Measurements from ENCODE around the gene MMP7. TPM values are rescaled to one million over a fixed set of nuclear protein-coding genes. Genes with fewer than 3 reads are reported as not detected.

Gene MMP7
- total RNA-seq, 2 experiments from 2014 or later = not detected

- no peaks in the 10 kb centered on the region for H3K27me3 Mint-ChIP-seq
- intact Hi-C loops (cut with DNase I, micrococcal nuclease) = no loop called here
- peak overlapping the region; percentile 18 for H3K27ac Mint-ChIP-seq
- no peaks in the 10 kb centered on the region for H3K36me3 Mint-ChIP-seq (ENCODE audit: low read depth)
- no peak for ATAC-seq
- DNase-seq = no peak
- H3K4me3 Mint-ChIP-seq = no peak overlapping the region
- POLR2A ChIA-PET = no interaction called here
- H3K4me1 Mint-ChIP-seq = peaks cover 37% of the 10 kb centered on the region
- H3K9me3 Mint-ChIP-seq (ENCODE audit: low read depth) = no peaks in the 10 kb centered on the region
- CTCF ChIA-PET = interaction anchor here (0.7 to 3.9 kb wide), 3 partner anchors 88 to 148 kb away, joined by 3 to 16 read pairs (median 4); no protein-coding TSS in a partner anchor
Measured at GRCh38 chr11:102479733-102480132, 50.8 kb downstream of the MMP7 start.

DNA sequence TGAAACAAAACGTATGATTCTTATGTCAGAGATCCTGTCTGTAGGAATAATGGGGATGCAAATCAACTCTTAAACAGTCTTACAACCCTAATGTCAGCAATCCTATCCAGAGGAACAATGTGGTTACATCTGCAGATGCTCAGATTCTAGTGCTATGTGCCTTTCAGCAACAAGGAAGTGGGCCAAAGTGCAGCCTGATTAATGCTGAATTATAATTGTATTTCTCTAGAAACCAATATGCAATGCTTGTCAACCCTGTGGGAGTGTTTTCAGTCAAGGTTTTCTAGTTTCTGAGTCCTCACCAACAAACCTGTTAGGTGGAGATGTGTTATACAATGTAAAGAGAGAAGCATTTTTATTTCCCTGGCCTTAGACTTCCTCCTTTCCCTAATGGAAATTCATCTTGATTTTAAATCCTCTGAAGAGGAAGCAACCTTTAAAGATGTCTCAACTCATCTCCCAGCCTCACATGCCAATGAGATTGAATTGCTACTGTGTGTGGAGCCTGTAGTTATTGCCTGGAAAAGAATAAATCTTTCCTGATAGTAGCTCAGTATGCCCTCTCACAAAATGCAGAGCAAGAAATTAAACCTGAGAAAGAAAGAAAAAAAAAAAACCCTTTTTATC lies 51.8 kb downstream of the MMP7 start:
- no peak for ATAC-seq
- ChIA-PET POLR2A (no interaction called here), CTCF (interaction anchor here (3.9 kb wide), 1 partner anchor 87 kb away, joined by 16 read pairs; no protein-coding TSS in a partner anchor)
- Mint-ChIP-seq H3K27ac (no peak overlapping the region), H3K9me3 (ENCODE audit: low read depth) (no peaks in the 10 kb centered on the region), H3K36me3 (ENCODE audit: low read depth) (no peaks in the 10 kb centered on the region), H3K27me3 (no peaks in the 10 kb centered on the region), H3K4me3 (no peak overlapping the region), H3K4me1 (peaks cover 46% of the 10 kb centered on the region)
- no peak for DNase-seq
- intact Hi-C loops (cut with DNase I, micrococcal nuclease) = no loop called here

DNA sequence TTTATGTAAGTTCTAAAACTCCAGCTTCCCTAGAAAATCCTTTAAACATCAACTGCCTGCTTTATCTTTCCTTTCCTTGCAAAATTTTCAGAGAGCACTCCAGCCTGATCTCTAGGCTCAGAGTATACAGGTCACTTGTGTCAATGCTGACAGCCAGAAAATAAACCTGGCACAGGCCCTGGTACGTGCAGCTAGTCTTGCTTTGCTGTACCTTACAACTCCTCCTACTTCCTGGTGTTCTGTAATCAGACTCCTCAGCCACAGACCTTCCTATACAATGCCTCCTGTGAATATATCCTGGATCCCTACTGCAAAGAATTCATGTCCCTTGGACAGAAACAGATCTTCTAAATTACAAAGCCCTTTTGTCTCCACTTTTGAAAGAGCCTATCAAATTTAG lies 53.7 kb downstream of the MMP7 start:
- ChIA-PET POLR2A (no interaction called here), CTCF (interaction anchor here (1.0 to 2.7 kb wide), 13 partner anchors 8 to 190 kb away, joined by 3 to 16 read pairs (median 6); no protein-coding TSS in a partner anchor)
- DNase-seq = peak; percentile 74
- Mint-ChIP-seq H3K36me3 (ENCODE audit: low read depth) (no peaks in the 10 kb centered on the region), H3K27me3 (no peaks in the 10 kb centered on the region), H3K27ac (peak overlapping the region; percentile 81), H3K4me1 (peaks cover 64% of the 10 kb centered on the region), H3K9me3 (ENCODE audit: low read depth) (no peaks in the 10 kb centered on the region), H3K4me3 (peak overlapping the region; percentile 1)
- intact Hi-C loops (cut with DNase I, micrococcal nuclease) = no loop called here
- peak; percentile 86 for ATAC-seq

GRCh38 chr11:102476069-102476468 lies 54.5 kb downstream of the MMP7 start:
- no peaks in the 10 kb centered on the region for H3K36me3 Mint-ChIP-seq (ENCODE audit: low read depth)
- intact Hi-C loops (cut with DNase I, micrococcal nuclease) = no loop called here
- POLR2A ChIA-PET = interaction anchor here (0.8 to 1.1 kb wide), 2 partner anchors 12 to 18 kb away, joined by 4 read pairs; no protein-coding TSS in a partner anchor
- H3K27me3 Mint-ChIP-seq = no peaks in the 10 kb centered on the region
- H3K9me3 Mint-ChIP-seq (ENCODE audit: low read depth) = no peaks in the 10 kb centered on the region
- DNase-seq (no peak), ATAC-seq (peak; percentile 54)
- H3K4me3 Mint-ChIP-seq = no peak overlapping the region
- peaks cover 72% of the 10 kb centered on the region for H3K4me1 Mint-ChIP-seq
- peak overlapping the region; percentile 81 for H3K27ac Mint-ChIP-seq
- CTCF ChIA-PET = interaction anchor here (0.7 to 2.7 kb wide), 15 partner anchors 9 to 190 kb away, joined by 3 to 16 read pairs (median 6); no protein-coding TSS in a partner anchor

- peak; percentile 11 for ATAC-seq
- ChIA-PET CTCF (interaction anchor here (0.6 to 1.3 kb wide), 2 partner anchors 51 to 123 kb away, joined by 3 read pairs; no protein-coding TSS in a partner anchor), POLR2A (no interaction called here)
- Mint-ChIP-seq H3K36me3 (ENCODE audit: low read depth) (no peaks in the 10 kb centered on the region), H3K27me3 (no peaks in the 10 kb centered on the region), H3K27ac (peak overlapping the region; percentile 71), H3K9me3 (ENCODE audit: low read depth) (no peaks in the 10 kb centered on the region), H3K4me1 (peaks cover 92% of the 10 kb centered on the region), H3K4me3 (no peak overlapping the region)
- intact Hi-C loops (cut with DNase I, micrococcal nuclease) = no loop called here
- peak; percentile 52 for DNase-seq
Measured at GRCh38 chr11:102473543-102473942, 57.0 kb downstream of the MMP7 start.

DNA sequence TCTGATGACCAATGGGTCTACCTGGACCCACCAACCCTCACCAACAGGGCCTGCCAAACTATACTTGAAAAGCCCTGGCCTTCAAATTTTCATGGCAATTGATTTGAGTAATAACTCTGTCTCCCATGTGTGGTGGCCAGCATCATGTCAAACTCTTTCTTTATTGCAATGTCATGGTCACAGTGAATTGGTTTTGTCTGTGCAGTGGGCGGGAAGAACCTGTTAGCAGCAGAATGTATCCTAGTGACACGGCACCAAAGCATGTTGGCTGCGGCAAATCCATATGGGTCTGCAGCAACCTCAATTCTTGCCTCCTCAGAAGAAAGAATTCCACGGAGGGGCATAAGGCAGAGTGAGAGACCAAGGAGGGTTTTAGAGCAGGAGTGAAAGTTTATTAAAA lies 58.4 kb downstream of the MMP7 start:
- H3K4me1 Mint-ChIP-seq = peaks cover 90% of the 10 kb centered on the region
- POLR2A ChIA-PET = interaction anchor here (0.5 kb wide), 1 partner anchor 10 kb away, joined by 5 read pairs; no protein-coding TSS in a partner anchor

GRCh38 chr11:102471474-102471873 lies 59.1 kb downstream of the MMP7 start:
- no peaks in the 10 kb centered on the region for H3K9me3 Mint-ChIP-seq (ENCODE audit: low read depth)
- no peak overlapping the region for H3K27ac Mint-ChIP-seq
- H3K27me3 Mint-ChIP-seq = no peaks in the 10 kb centered on the region
- no peak for ATAC-seq
- POLR2A ChIA-PET = no interaction called here
- no peaks in the 10 kb centered on the region for H3K36me3 Mint-ChIP-seq (ENCODE audit: low read depth)
- DNase-seq = no peak
- peaks cover 90% of the 10 kb centered on the region for H3K4me1 Mint-ChIP-seq
- H3K4me3 Mint-ChIP-seq = no peak overlapping the region
- intact Hi-C loops (cut with DNase I, micrococcal nuclease) = loop anchor here (1.0 to 2.0 kb wide), 2 partner anchors 14 to 19 kb away; partner anchors contain the start of gene TMEM123 (in 1 of the 2)
- CTCF ChIA-PET = interaction anchor here (1.2 kb wide), 1 partner anchor 81 kb away, joined by 6 read pairs; no protein-coding TSS in a partner anchor

More for the DNA sequence above, 58.4 kb downstream of the MMP7 start:
- Mint-ChIP-seq H3K27ac (no peak overlapping the region), H3K27me3 (no peaks in the 10 kb centered on the region), H3K4me3 (no peak overlapping the region), H3K9me3 (ENCODE audit: low read depth) (no peaks in the 10 kb centered on the region), H3K36me3 (ENCODE audit: low read depth) (no peaks in the 10 kb centered on the region)
- intact Hi-C loops (cut with DNase I, micrococcal nuclease) = no loop called here
- no peak for DNase-seq
- no peak for ATAC-seq
- CTCF ChIA-PET = no interaction called here

Other genes with a start within 250 kb of the MMP7 start
- gene BIRC3, start 213.3 kb downstream of the MMP7 start, total RNA-seq = 100 to 1,000 TPM in 1 of 2 experiments, 10 to 100 TPM in 1; 99.2 to 109 TPM
- 10 to 100 TPM; 33.0 to 48.8 TPM for gene BIRC2, start 183.5 kb downstream of the MMP7 start, total RNA-seq
- 100 to 1,000 TPM; 179 to 392 TPM for gene TMEM123, start 78.0 kb downstream of the MMP7 start, total RNA-seq
- not detected for gene MMP20, start 94.6 kb upstream of the MMP7 start, total RNA-seq
- not detected for gene MMP27, start 175.0 kb upstream of the MMP7 start, total RNA-seq
- not detected for gene MMP8, start 194.2 kb upstream of the MMP7 start, total RNA-seq
- not detected for gene MMP10, start 249.9 kb upstream of the MMP7 start, total RNA-seq